GM18505 (cell line): ENCODE measurements around the gene DNAI1.

Experiments used
- ATAC-seq: cut with Tn5 transposase; IDR thresholded peaks from one replicate; pipeline ENCODE4 v1.9.1; 2021; ENCODE audit not compliant: unreplicated experiment
- POLR2A ChIP-seq: IDR thresholded peaks from 4 replicates; pipeline ENCODE4 v1.6.1; 2011; ENCODE audit warnings: borderline replicate concordance; ENCODE audit not compliant: insufficient read depth, insufficient read length; ENCODE audit errors: extremely low read depth

DNAI1 gene

GRCh38 chr9:34541540-34541939, 82.9 kb downstream of the DNAI1 start:
- TF ChIP-seq POLR2A = no peak

GRCh38 chr9:34544035-34544434, 85.4 kb downstream of the DNAI1 start:
- no peak for TF ChIP-seq POLR2A

More at GRCh38 chr9:34541540-34541939, 82.9 kb downstream of the DNAI1 start:
- ATAC-seq = no peak

GRCh38 chr9:34545497-34545896, 86.9 kb downstream of the DNAI1 start:
- no peak for TF ChIP-seq POLR2A
- ATAC-seq = no peak

More at GRCh38 chr9:34544035-34544434, 85.4 kb downstream of the DNAI1 start:
- no peak for ATAC-seq

- no peak for TF ChIP-seq POLR2A
- ATAC-seq = no peak
Observed at GRCh38 chr9:34546102-34546833, 87.7 kb downstream of the DNAI1 start.

- no peak for TF ChIP-seq POLR2A
- no peak for ATAC-seq
Observed at GRCh38 chr9:34546834-34547827, 88.5 kb downstream of the DNAI1 start.

GRCh38 chr9:34547960-34548611, 89.5 kb downstream of the DNAI1 start:
- no peak for ATAC-seq
- TF ChIP-seq POLR2A = no peak

- TF ChIP-seq POLR2A = no peak
- no peak for ATAC-seq
Observed at GRCh38 chr9:34549407-34549732, 90.8 kb downstream of the DNAI1 start.

GRCh38 chr9:34550016-34550680, 91.5 kb downstream of the DNAI1 start:
- no peak for ATAC-seq
- TF ChIP-seq POLR2A = no peak

- TF ChIP-seq POLR2A = no peak
- ATAC-seq = no peak
Observed at GRCh38 chr9:34550681-34551270, 92.2 kb downstream of the DNAI1 start.

- TF ChIP-seq POLR2A = no peak
- ATAC-seq = no peak
Observed at GRCh38 chr9:34551751-34552605, 93.4 kb downstream of the DNAI1 start.

- TF ChIP-seq POLR2A = no peak
- no peak for ATAC-seq
Observed at GRCh38 chr9:34552606-34552981, 94.0 kb downstream of the DNAI1 start.

- TF ChIP-seq POLR2A = no peak
- ATAC-seq = no peak
Observed at GRCh38 chr9:34552986-34553385, 94.4 kb downstream of the DNAI1 start.

- ATAC-seq = no peak
Observed at GRCh38 chr9:34553511-34554021, 95.0 kb downstream of the DNAI1 start.

More at GRCh38 chr9:34553511-34554021, 95.0 kb downstream of the DNAI1 start:
- TF ChIP-seq POLR2A = no peak
